HG03520 (cell line): ENCODE data around the gene TMEM171.

ENCODE experiments used
- ATAC-seq: cut with Tn5 transposase; IDR thresholded peaks from one replicate; pipeline ENCODE4 v1.9.1; 2021; ENCODE audit warnings: mild to moderate bottlenecking, moderate library complexity; ENCODE audit not compliant: unreplicated experiment

The TMEM171 gene, protein sequence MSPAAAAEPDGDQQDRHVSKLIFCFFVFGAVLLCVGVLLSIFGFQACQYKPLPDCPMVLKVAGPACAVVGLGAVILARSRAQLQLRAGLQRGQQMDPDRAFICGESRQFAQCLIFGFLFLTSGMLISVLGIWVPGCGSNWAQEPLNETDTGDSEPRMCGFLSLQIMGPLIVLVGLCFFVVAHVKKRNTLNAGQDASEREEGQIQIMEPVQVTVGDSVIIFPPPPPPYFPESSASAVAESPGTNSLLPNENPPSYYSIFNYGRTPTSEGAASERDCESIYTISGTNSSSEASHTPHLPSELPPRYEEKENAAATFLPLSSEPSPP

DNA sequence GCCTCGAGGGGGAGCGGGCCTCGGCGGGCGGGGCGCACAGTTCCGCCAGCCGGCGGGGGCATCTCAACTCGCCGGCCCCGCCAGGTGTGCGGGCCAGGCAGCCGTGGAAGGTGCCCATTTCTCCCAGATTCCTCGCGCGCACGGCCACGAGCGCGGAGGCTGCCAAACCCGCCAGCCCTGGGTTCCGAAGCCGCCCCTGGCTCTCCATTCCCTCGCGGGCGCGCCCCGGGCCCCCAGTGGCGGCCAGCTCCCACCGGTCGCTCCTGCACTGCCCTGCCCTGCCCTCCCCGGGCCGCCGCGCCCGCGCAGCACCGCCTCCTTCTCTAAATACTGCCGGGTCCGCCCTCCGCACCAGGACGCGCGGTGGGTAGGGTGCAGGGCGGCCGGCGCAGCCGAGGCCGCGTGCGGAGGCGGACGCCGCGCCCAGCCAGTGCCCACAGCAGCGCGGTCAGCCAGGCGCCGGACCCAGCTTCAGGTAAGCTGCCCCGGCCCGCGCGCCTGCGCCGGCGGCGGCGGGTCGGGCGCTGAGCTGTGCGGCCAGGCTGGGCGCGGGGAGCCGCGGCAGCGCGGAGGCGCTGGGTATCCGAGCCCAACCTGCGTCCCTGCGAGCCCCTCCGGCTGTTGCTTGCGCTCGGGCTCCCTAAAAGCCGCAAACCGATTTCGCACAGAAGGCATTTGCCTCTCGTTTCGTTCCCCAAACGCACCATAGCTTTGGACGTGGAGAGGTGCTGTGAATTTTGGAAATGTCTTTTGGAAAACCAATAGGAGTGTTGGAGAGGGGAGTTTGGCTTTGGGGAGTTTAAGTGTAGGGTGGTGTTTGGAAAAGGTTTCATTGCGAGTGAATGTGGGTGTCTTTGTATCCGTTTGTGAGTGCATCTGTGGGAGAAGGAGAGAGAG, at the start of gene TMEM171:
TMEM171 (plus strand) TSS at position 354 of the 897 bp plus-strand sequence. CDS start 2,799 bp downstream, outside the sequence.
- ATAC-seq, result no peak

DNA sequence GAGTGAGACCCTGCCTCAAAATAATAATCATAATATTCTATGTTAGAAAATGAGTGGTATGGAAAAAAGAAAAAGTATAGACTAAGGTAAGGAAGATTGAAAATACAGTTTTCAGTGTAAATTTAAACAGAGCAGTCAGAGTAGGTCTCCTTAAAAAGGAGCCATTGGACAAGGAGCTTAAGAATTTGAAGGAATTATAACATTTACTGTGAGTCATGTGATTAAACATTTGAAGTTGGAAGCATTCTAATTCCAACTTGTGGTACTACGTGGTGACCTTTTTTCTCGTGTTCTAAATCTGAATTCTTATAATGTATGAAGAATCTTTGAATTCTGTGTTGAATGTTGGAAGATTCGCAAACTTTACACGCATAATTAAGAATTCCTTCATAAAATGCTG, 39.3 kb upstream of the TMEM171 start:
- no peak for ATAC-seq

DNA sequence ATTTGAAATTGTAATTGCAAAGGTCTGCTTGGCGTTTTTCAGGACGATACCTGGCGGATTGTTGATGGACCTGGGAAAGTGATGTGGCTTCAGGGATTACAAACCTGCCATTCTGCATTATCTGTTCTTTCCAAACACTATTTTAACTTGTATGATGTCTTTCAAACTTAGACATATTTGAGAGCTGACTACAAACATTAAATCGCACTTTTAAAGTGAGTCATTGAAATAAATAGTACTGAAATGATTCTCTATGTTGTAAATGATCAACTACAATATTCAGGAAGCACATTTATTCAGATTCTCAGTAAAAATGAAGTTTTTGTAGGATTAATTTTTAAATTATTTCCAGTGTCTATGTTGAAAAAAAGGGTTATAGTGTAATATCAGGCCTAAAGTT, 32.3 kb upstream of the TMEM171 start:
- ATAC-seq, result no peak

DNA sequence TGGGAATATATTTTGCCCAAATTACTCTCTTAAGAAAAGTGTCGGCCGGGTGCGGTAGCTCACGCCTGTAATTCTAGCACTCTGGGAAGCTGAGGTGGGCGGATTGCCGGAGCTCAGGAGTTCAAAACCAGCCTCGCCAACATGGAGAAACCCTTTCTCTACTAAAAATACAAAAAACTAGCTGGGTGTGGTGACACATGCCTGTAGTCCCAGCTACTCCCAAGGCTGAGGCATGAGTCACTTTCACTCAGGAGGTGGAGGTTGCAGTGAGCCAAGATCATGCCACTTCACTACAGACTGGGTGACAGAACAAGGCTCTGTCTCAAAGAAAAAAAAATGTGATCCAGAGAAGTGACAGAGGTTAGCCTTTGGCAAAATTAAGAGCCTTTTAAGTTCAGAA, 26.4 kb upstream of the TMEM171 start:
- ATAC-seq, result no peak

DNA sequence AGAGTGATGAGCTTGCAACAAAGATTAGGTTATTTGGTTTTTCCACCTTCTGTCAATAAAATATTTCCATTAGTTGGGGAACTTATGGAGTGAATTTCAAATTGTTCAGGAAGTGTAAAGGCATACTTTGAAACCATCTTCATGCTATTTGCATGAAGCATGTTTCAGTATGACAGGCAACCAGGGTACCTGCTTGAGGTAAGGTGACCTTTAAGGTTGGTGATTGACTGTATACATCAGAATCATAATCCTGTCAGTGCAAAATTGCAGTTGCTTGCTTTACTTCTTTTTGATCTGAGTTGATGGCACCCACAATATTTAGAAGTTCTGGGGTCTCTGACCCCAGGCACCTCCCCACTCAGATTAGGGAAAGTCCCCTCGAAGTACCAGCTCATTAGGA, 26.0 kb upstream of the TMEM171 start:
- no peak for ATAC-seq

DNA sequence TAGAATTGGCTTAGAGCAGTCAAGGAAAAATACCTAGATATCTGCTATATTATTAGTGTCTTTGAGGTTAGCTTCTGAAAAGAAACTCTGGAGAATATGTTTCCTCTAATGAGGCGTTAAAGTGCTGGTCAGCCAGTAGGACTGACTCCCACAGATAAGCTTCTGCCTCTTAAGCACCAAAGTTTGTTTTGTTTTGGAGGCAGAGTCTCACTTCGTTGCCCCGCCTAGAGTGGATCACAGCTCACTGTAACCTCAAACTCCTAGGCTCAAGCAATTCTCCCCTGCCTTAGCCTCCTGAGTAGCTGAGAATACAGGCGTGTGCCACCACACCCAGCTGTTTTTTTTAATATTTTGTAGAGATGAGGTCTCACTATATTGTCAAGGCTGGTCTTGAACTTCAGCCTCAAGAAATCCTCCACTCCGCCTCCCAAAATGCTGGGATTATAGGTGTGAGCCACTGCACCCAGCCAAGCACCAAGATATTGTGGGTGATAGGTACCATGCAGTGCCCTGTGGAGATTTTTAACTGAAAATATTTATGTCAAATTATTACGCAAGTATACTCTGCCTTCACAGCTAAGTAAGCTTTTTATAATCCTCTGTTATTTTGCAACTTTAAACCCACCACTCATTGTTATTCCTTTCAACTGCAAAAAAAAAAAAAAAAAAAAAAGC, 24.7 kb upstream of the TMEM171 start:
- ATAC-seq, result no peak

DNA sequence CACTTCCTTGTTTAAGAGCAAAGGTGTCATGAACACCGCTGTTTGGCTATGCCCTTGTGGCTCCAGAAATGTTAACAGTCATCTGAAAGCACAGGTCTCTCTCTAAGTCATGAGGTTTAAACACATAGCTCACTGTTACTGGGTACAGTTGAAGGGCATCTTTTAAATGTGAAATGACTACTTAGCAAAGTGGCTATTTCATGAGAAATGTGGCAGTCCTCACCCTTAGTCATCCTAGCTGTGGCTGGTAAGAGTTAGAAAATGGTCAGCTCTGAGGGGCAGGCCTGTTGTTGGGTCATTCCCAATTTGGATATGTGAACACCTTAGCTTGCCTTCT, 24.2 kb upstream of the TMEM171 start:
- ATAC-seq, result no peak

DNA sequence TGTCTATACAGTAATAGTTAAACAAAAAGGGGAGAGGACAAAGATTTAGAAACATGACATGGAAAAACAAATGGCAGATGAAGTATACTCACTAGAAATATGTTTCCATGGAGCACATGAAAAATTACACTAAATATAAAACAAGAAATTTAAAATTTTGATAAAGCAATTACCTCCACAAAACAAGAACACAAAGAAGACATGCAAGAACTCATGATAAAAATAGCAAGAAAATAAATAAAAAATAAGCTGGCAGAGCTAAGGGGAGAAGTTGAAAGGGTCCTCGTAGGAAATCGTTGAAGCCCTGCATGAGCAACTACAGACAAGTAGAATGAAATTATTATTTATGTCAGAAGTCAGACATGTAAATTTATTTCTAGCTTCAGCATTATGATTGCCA, 22.6 kb upstream of the TMEM171 start:
- no peak for ATAC-seq

DNA sequence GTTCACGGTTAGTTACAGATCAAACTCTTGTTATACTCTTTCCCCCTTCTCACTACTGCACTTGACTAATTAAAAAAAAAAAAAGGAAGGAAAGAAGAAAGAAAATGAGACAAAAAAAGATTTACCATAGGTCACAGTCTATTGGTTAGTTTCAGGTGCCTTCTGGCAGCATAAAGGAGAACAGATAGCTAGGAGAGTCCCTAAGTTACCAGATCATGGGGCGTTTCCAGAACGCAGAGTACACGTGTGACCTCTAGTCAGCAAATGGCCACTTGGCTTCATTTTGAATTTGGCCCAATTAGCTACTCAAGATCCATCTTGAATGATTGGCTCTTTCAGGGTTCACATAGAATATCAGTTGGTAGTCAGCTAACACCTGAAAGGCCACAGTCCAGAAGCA, 20.3 kb upstream of the TMEM171 start:
- no peak for ATAC-seq

DNA sequence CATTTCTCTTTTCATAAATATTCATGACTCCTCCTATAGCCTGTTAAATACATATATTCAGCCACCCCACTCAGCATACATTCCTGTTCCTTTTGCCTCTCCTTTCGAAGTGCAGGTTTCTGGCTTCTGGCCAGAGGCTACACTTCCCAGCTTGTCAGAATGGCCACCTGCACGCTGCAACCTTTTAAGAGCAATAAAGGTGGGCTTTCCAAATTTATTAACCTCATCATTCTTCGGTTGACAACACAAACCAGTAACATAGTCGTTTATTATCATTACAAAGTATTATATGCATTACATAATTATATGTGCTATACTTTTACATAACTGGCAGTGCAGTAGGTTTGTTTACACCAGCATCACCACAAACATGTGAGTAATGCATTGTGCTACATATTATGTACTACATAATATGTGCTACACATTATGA, 16.5 kb upstream of the TMEM171 start:
- ATAC-seq, result no peak

DNA sequence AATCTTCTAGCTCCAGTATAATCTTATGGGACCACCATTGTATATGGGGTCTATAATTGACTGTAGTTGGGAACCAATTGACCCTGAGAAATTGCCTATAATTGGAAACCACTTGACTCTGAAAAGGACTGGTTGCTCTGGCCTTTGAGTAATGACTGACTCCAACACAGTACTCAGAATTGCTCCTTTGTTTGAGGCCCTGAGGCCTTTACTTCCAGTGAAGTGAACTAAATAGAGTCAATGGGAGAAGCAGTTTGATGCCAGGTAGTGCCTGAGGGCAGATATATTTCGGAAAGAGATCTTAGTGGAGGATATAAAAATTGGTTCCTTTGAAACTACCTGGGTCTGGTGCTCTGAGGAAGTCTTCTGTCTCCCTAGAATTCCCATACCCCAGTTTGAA, 16.0 kb upstream of the TMEM171 start:
- no peak for ATAC-seq

DNA sequence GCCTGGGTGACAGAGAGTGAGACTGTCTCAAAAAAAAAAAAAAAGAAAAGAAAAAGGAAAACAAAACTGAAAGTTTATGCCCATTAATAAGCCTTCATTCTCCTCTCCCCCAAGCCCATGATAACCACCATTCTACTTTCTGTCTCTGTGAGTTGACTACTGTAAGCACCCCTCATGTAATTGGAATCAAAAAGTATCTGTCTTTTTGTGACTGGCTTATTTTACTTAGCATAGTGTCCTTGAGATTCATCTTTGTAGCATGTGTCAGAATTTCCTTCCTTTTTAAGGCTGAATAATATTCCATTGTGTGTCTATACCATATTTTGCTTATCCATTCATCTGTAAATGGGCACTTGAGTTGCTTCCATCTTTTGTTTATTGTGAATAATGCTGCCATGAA, 14.0 kb upstream of the TMEM171 start:
- no peak for ATAC-seq

DNA sequence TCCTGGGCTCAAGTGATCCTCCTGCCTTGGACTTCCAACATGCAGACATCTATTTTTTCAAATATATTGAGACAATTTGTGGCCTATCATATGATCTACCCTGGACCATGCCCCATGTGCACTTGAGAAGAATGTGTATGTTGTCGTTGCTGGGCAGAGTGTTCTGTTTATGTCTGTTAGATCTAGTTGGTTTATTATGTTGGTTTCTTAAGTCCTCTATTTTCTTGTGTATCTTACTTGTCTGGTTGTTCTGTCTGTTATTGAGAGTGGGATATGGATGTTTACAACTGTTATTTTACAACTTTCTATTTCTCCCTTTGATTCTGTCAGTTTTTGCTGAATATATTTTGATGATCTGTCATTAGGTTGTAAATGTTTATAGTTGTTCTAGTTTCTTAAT, 10.2 kb upstream of the TMEM171 start:
- ATAC-seq, result no peak

DNA sequence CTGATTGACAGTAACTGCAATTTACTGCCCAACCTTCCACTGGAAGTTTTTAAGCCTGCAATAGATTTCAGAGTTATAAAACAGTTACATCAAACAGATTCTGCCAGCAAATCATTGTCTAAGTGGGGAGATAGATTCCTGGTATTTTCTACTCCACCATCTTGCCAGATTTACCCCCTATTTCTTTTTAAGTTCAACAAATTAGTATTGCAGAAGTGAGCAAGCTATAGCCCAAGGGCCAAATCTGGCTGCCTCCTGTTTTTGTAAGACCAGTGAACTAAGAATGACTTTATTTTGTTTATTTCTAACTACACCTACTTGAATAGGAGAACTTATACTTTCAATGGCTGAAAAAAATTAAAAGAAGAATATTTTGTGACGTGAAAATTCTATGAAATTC, 8.8 kb upstream of the TMEM171 start:
- ATAC-seq, result no peak

DNA sequence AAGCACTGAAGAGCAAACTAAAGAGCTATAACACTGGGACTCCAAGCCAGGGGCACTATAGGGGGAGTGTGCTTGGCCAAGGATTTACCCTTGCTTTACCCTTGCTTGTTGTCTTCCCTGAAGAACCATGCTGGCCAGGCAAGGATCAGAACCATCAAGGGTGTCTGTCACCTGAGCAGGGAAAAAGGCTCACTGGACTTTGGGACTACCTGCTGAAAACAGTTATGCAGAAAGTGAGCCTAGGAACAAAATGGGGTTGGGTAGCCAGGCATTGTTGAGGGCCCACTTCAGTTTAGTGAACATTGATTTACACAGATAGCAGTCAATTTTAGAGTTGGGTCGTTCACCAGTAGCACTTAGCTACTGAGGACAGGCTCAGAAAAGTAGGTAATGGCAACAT, 8.0 kb upstream of the TMEM171 start:
- ATAC-seq, result no peak

DNA sequence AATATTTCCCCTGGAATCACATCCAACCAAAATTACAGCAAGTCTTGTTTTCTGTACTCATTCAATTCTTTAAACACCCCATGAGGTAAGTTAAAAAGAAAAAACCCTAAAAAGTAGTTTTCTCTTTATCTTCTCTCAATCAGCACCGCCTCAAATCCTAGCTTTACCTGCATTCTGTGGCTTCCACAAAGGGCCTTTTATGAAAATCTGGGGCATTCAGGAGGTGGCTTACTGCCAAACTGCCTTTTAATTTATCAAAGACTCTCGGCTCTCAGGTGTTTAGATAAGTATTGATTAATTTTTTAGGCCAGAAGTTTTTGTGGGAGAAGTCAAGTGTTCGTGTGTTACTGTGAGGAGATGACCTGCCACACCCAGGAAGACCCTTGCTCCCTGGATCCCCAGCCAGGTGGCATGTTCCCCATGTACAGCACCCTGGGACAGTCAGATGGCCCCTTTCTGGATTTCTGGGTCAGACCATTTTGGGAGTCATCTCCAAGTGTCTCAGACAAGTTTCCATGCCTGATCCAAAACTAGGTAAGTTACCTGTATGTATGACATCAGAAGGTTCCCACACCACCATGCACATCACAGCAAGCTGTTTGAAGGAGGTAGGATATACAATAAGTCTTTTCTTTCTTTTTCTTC, 6.2 kb upstream of the TMEM171 start:
- ATAC-seq, result no peak

DNA sequence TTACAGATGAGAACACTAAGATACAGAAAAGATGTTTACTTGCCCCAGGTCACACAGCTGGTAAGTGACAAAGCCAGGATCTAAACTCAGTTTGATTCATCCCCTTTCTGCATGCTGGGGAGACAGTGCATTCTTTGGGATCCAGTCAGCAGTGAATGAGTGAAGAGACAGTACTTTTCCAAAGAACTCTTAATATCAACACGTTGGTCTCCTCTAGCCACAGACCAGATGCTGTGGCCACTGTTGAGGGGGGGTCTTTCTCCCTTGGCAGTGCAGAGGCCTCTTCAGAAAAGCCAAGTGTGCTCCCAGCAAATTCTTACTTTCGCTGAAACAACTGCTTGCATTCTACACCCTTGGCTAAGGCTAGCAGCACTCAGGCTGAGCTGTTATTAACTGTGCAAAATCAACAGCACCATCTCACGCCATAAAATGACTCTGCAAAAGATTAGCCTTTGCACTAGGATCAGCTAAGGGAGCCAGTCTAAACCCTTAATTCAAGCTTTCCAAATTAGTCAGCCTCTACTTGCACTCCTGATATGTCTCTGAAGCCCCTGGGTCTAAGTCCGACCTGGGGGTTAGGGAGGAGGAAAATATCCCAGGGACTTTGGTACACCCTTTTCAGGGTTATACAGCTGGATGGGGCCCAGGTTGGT, 4.8 kb upstream of the TMEM171 start:
- ATAC-seq, result no peak

DNA sequence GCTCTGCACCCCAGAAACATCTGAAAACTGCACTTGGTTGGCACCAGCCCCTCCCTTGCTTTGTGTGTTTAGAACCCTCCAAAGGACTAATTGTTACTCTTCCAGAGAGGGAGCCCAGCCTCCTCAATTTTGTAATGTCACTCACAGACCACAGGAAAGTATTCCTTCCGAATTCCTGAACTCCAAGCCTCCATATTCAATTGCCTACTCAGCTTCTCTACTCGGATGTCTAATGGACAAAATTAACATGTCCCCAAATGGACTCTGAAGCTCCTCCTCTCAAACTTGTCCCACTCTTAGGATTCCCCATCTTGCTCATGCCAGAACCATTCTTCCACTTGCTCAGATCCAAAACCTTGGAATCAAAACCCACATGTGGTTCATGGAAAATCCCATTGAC, 3.9 kb upstream of the TMEM171 start:
- no peak for ATAC-seq

DNA sequence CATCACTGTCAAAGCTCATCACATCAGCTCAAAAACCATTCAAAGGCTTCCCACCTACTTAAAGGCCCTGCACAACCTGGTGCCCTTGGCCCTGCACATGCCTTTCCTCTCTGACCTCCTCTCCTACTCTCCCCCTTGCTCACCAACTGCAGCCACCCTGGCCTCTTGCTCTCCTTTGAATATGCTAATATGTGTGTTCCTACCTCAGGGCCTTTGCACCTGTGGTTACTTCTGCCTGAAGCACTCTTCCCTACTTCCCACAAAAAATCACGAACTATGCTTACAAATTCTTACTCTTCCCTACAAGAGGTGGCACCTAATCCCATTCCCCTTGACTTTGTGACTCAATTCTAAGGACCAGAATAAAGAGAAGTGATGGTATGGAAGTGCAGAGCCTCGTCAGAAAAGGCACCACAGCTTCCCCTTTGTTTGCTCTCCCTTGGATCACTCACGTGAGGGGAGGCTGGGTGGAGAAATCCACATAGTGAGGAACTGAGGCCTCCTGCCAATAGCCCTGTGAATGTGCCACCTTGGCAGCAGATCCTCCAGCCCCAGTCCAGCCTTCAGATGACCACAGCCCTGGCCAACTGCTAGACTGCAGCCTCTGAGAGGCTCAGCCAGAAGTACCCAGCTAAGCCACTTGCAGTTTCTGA, 3.2 kb upstream of the TMEM171 start:
- ATAC-seq, result no peak

DNA sequence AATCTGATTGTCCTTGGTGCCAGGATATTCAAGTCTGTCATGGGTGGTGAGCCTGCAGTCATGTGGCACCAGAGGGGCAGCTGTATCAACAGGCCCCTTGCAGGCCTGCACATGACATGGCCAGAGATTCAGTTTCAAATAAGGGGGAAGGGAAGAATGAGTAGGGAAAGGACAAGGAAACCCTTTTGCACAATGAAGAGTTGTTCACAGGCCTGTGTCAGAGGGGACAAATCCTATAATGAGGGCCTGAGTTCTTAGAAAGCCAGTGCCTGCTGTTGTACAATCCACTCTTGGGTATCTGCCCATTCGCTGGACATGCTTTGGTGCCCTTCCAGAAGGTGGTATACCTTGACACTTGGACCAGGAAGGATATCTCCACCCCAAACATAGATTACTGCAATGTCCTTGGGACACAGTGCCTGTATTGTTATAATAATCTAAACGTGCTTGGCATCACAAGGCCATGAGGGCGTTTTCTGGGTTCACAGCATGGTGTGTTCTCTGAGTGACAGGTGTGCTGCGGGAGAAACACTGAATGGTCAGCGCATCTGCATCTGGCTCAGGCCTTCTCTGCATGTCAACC, 1.9 kb upstream of the TMEM171 start:
- no peak for ATAC-seq
